PC-3 (cell line): Measurements from ENCODE around the gene HAPLN3.

Source experiments
- CTCF ChIP-seq: fragments of 300-600 bp; sonication (generic); conservative IDR thresholded peaks from 2 replicates; pipeline ENCODE4 v1.5.1; 2017; ENCODE audit warnings: antibody characterized with exemption, low read depth, mild to moderate bottlenecking, low read length
- EZH2 ChIP-seq: fragments of 300-600 bp; sonication (generic); IDR thresholded peaks from one replicate; pipeline ENCODE4 v1.6.1; 2017; ENCODE audit warnings: antibody characterized with exemption, mild to moderate bottlenecking, low read length; ENCODE audit not compliant: unreplicated experiment

GRCh38 chr15:88906551-88906950 is 11.2 kb upstream of the HAPLN3 start:
- TF ChIP-seq CTCF, result no peak
- no peak for TF ChIP-seq EZH2
